Gastroesophageal sphincter (tissue), 3 donors: ENCODE measurements around the gene MLEC.

Experiments used
- CTCF ChIP-seq, 4 experiments: fragments of 200-600 bp in 2 of 4; fragments of 450-650 bp in 2 of 4; sonication (generic) in 1 of 4; IDR thresholded peaks; one replicate each; pipeline ENCODE4 v1.5.1; 2017 to 2019; ENCODE audit warnings: antibody characterized with exemption in 4 of 4, mild to moderate bottlenecking in 2 of 4, moderate library complexity in 2 of 4
- POLR2A ChIP-seq, 2 donors: fragments of 450-650 bp; IDR thresholded peaks; one replicate each; pipeline ENCODE4 v1.6.1; 2017; ENCODE audit warnings: antibody characterized with exemption in 2 of 2, mild to moderate bottlenecking in 2 of 2, moderate library complexity in 1 of 2
- POLR2AphosphoS5 ChIP-seq: sonication (generic); formaldehyde crosslinking; IDR thresholded peaks from one replicate; pipeline ENCODE4 v1.6.1; 2017; ENCODE audit warnings: antibody characterized with exemption

GRCh38 chr12:120661432-120661831, 25.5 kb upstream of the MLEC start:
- TF ChIP-seq POLR2A (IDR thresholded peaks at IDR 0.05), result no peak
- no peak for TF ChIP-seq POLR2AphosphoS5
- TF ChIP-seq CTCF (IDR thresholded peaks at IDR 0.05), result no peak
